ENCODE data around the gene FRMD1.

DNA sequence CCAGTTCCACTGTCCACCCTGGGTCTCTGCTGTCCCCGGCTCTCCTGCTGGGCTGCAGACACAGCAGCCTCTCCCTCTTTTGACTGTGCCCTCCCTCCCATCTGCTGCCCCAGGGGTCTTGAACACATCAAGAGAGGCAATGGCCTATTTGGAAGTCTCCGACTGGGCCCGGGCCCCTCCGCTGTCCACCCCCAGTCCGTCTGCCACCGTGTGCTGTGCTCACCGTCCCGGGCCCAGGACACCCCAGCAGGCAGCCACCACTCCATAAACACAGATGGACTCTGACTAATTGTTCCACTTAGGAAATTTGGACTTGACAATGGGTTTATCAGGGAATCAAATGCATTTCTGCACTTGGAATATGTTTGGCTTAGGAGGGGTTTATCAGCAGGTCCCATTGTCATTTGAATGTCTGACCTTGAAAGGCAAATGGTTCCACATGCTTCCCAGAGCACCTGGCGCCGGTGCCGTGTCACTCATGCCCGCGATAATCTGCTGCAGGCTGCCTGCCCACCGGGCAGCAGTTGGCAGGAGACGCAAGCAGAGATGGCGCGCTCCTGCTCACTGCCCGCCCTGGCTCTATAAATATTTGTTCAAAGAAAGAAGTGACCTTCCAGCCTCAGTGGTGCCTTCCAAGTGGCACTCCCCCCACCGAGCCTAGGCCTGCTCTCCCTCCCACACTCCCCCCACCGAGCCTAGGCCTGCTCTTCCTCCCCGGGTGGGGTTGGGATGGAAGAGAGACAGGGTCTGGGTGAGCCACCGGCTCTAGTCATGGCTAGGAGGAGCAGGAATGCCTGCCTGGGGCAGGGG lies 18.8 kb upstream of the FRMD1 start:
- TF ChIP-seq CTCF (IDR thresholded peaks at IDR 0.05; ENCODE audit: extremely low read depth in 1 of 2, insufficient read depth in 1 of 2, low read depth in 1 of 2, low read length in 2 of 2), result no peak
- no peak for TF ChIP-seq POLR2A (IDR thresholded peaks at IDR 0.05; ENCODE audit: low read depth, low read length)
- TF ChIP-seq MAX (IDR thresholded peaks at IDR 0.05; ENCODE audit: insufficient read depth, insufficient read length), result no peak
- no peak for TF ChIP-seq EZH2 (IDR thresholded peaks at IDR 0.05; ENCODE audit: borderline replicate concordance, low read depth, low read length, severe bottlenecking)
- TF ChIP-seq MYC (IDR thresholded peaks at IDR 0.05; ENCODE audit: low read depth, low read length), result no peak
- TF ChIP-seq FOS (IDR thresholded peaks at IDR 0.05; ENCODE audit: borderline replicate concordance, insufficient read depth, low read length), result no peak
- TF ChIP-seq JUN (IDR thresholded peaks at IDR 0.05; ENCODE audit: borderline replicate concordance, insufficient read depth, insufficient read length, low read depth), result no peak
- no peak for TF ChIP-seq POLR2AphosphoS5 (IDR thresholded peaks at IDR 0.05; ENCODE audit: insufficient read depth, low read depth, low read length)
